Measurements from ENCODE around the gene TAOK1. TPM values are rescaled to one million over a fixed set of nuclear protein-coding genes. Genes with fewer than 3 reads are reported as not detected.

The TAOK1 gene
- total and polyA plus RNA-seq, 2 donors (not counting 1 experiment from before 2014, with no cell fraction given) = 9.8 to 80.7 TPM

GRCh38 chr17:29510953-29511352, 120.8 kb downstream of the TAOK1 start:
- WGBS (ENCODE audit: insufficient coverage) = 100% methylated on average over 3 of the region's 6 CpGs
- TF ChIP-seq EZH2 (IDR thresholded peaks at IDR 0.05; ENCODE audit: borderline replicate concordance, insufficient read depth, low read depth, low read length, poor library complexity, severe bottlenecking) (no peak), CTCF (IDR thresholded peaks at IDR 0.05) (no peak)
- no peaks in the 10 kb centered on the region for H3K27me3 ChIP-seq (replicated peaks in 1 of 4; ENCODE audit: control extremely low read depth in 1 of 4, control insufficient read depth in 3 of 4, insufficient read depth in 4 of 4, low read length in 3 of 4)
- H3K27ac Mint-ChIP-seq = no peak overlapping the region
- H3K9me3 ChIP-seq (ENCODE audit: control extremely low read depth in 1 of 3, control insufficient read depth in 2 of 3, insufficient read depth in 1 of 3, low read length in 2 of 3) = no peaks in the 10 kb centered on the region
- H3K9ac ChIP-seq (ENCODE audit: low read length) = no peak overlapping the region
- no peaks in the 10 kb centered on the region for H3K4me1 ChIP-seq (ENCODE audit: control insufficient read depth in 2 of 2, insufficient read depth in 2 of 2, low read length in 2 of 2)
- no peaks in the 10 kb centered on the region for H3K4me1 Mint-ChIP-seq
- ATAC-seq (ENCODE audit: low read depth) = no peak
- H3K9me3 Mint-ChIP-seq (ENCODE audit: insufficient read depth) = no peaks in the 10 kb centered on the region
- ChIA-PET POLR2A (no interaction called here), CTCF (interaction anchor here (1.5 kb wide), 1 partner anchor 26 kb away, joined by 3 read pairs; no protein-coding TSS in a partner anchor)
- intact Hi-C loops (cut with micrococcal nuclease) = no loop called here
- H3K36me3 ChIP-seq (replicated peaks in 1 of 2; ENCODE audit: control extremely low read depth in 1 of 2, control insufficient read depth in 1 of 2, extremely low read depth in 1 of 2, insufficient read depth in 2 of 2, low read length in 1 of 2) = peaks cover 23 to 52% of the 10 kb centered on the region in 2 experiments
- no peak overlapping the region for H2AFZ ChIP-seq (ENCODE audit: insufficient read depth, low read depth, low read length, poor library complexity, severe bottlenecking)
- H3K79me2 ChIP-seq (ENCODE audit: control insufficient read depth, insufficient read depth, low read length) = peaks cover 3% of the 10 kb centered on the region
- H3K27me3 Mint-ChIP-seq = no peaks in the 10 kb centered on the region
- H3K4me3 Mint-ChIP-seq = no peak overlapping the region
- no peak for DNase-seq
- H3K4me2 ChIP-seq (replicated peaks; ENCODE audit: low read depth, low read length, poor library complexity, severe bottlenecking) = no peak overlapping the region
- no peak overlapping the region for H3K27ac ChIP-seq (ENCODE audit: low read length in 2 of 2)
- no peaks in the 10 kb centered on the region for H4K20me1 ChIP-seq (ENCODE audit: control insufficient read depth, insufficient read depth, low read length, poor library complexity, severe bottlenecking)
- H3K4me3 ChIP-seq (ENCODE audit: control extremely low read depth in 1 of 5, extremely low read depth in 1 of 5, insufficient read depth in 1 of 5, low read depth in 2 of 5, low read length in 4 of 5) = no peak overlapping the region

GRCh38 chr17:29514792-29515191, 124.6 kb downstream of the TAOK1 start:
- Mint-ChIP-seq H3K4me3 (no peak overlapping the region), H3K9me3 (ENCODE audit: insufficient read depth) (no peaks in the 10 kb centered on the region), H3K4me1 (no peaks in the 10 kb centered on the region), H3K27ac (no peak overlapping the region), H3K27me3 (no peaks in the 10 kb centered on the region)
- no peaks in the 10 kb centered on the region for H3K27me3 ChIP-seq (replicated peaks in 1 of 4; ENCODE audit: control extremely low read depth in 1 of 4, control insufficient read depth in 3 of 4, insufficient read depth in 4 of 4, low read length in 3 of 4)
- H3K4me2 ChIP-seq (replicated peaks; ENCODE audit: low read depth, low read length, poor library complexity, severe bottlenecking) = no peak overlapping the region
- H2AFZ ChIP-seq (ENCODE audit: insufficient read depth, low read depth, low read length, poor library complexity, severe bottlenecking) = no peak overlapping the region
- H4K20me1 ChIP-seq (ENCODE audit: control insufficient read depth, insufficient read depth, low read length, poor library complexity, severe bottlenecking) = no peaks in the 10 kb centered on the region
- POLR2A ChIA-PET = interaction anchor here (0.6 kb wide), 1 partner anchor 133 kb away, joined by 6 read pairs; no protein-coding TSS in a partner anchor
- intact Hi-C loops (cut with micrococcal nuclease) = no loop called here
- ATAC-seq (ENCODE audit: low read depth) = no peak
- no peaks in the 10 kb centered on the region for H3K4me1 ChIP-seq (ENCODE audit: control insufficient read depth in 2 of 2, insufficient read depth in 2 of 2, low read length in 2 of 2)
- no CpG with 5 or more reads among the region's 2 CpGs for WGBS (ENCODE audit: insufficient coverage)
- no peak overlapping the region for H3K27ac ChIP-seq (ENCODE audit: low read length in 2 of 2)
- no peak for DNase-seq
- H3K36me3 ChIP-seq (replicated peaks in 1 of 2; ENCODE audit: control extremely low read depth in 1 of 2, control insufficient read depth in 1 of 2, extremely low read depth in 1 of 2, insufficient read depth in 2 of 2, low read length in 1 of 2) = peaks cover 10 to 62% of the 10 kb centered on the region in 2 experiments
- H3K79me2 ChIP-seq (ENCODE audit: control insufficient read depth, insufficient read depth, low read length) = peaks cover 3% of the 10 kb centered on the region
- H3K9ac ChIP-seq (ENCODE audit: low read length) = no peak overlapping the region
- CTCF ChIA-PET = no interaction called here
- no peak for TF ChIP-seq CTCF (IDR thresholded peaks at IDR 0.05)
- no peak for TF ChIP-seq EZH2 (IDR thresholded peaks at IDR 0.05; ENCODE audit: borderline replicate concordance, insufficient read depth, low read depth, low read length, poor library complexity, severe bottlenecking)
- H3K9me3 ChIP-seq (ENCODE audit: control extremely low read depth in 1 of 3, control insufficient read depth in 2 of 3, insufficient read depth in 1 of 3, low read length in 2 of 3) = no peaks in the 10 kb centered on the region
- no peak overlapping the region for H3K4me3 ChIP-seq (ENCODE audit: control extremely low read depth in 1 of 5, extremely low read depth in 1 of 5, insufficient read depth in 1 of 5, low read depth in 2 of 5, low read length in 4 of 5)

Data from B cell (primary cell).